CD1c-positive myeloid dendritic cell (primary cell): ENCODE measurements around the gene CAPN1.
"Not testable (repeated sequence)": the region's sequence is repeated elsewhere in the genome, so short reads cannot be mapped to it uniquely, and the experiment has no call there.

ENCODE experiments used
- DNase-seq: peaks from one replicate; pipeline ENCODE4 v3.0.0-alpha.2; 2016; ENCODE audit errors: extremely low spot score

The CAPN1 gene

GRCh38 chr11:65181569-65182257, at the start of gene CAPN1:
Gene CAPN1, plus strand, starts transcription at chr11:65181928. Its CDS starts 774 bp downstream, at chr11:65182702.
- peak; percentile 58 for DNase-seq

- DNase-seq = no peak
Measured at GRCh38 chr11:65132238-65132987, 49.3 kb upstream of the CAPN1 start.

- DNase-seq = peak; percentile 59
Measured at GRCh38 chr11:65132988-65133700, 48.6 kb upstream of the CAPN1 start.

- no peak for DNase-seq
Measured at GRCh38 chr11:65133724-65134123, 48.0 kb upstream of the CAPN1 start.

- peak; percentile 96 for DNase-seq
Measured at GRCh38 chr11:65134240-65134951, 47.3 kb upstream of the CAPN1 start, which contains the start of gene SYVN1. Gene SYVN1, minus strand, starts transcription at chr11:65134519. Its CDS starts 918 bp downstream, at chr11:65133601.

GRCh38 chr11:65134952-65135632, 46.6 kb upstream of the CAPN1 start:
- DNase-seq = peak; percentile 95

GRCh38 chr11:65135633-65136145, 46.0 kb upstream of the CAPN1 start:
- DNase-seq = no peak

- DNase-seq = no peak
Measured at GRCh38 chr11:65136515-65137096, 45.1 kb upstream of the CAPN1 start.

- no peak for DNase-seq
Measured at GRCh38 chr11:65141896-65142494, 39.7 kb upstream of the CAPN1 start.

- no peak for DNase-seq
Measured at GRCh38 chr11:65147352-65148075, 34.2 kb upstream of the CAPN1 start.

- DNase-seq = no peak
Measured at GRCh38 chr11:65148657-65149056, 33.1 kb upstream of the CAPN1 start.

GRCh38 chr11:65150131-65150508, 31.6 kb upstream of the CAPN1 start:
- not testable (repeated sequence) for DNase-seq

GRCh38 chr11:65150509-65151299, 31.0 kb upstream of the CAPN1 start:
- DNase-seq = peak; percentile 97

- DNase-seq = peak; percentile 43
Measured at GRCh38 chr11:65151331-65151899, 30.3 kb upstream of the CAPN1 start.

GRCh38 chr11:65152122-65152521, 29.6 kb upstream of the CAPN1 start:
- DNase-seq = peak; percentile 61

- DNase-seq = peak; percentile 17
Measured at GRCh38 chr11:65156256-65156655, 25.5 kb upstream of the CAPN1 start.

- DNase-seq = no peak
Measured at GRCh38 chr11:65156926-65157325, 24.8 kb upstream of the CAPN1 start.

GRCh38 chr11:65157336-65157735, 24.4 kb upstream of the CAPN1 start:
- no peak for DNase-seq
